HCT116 (cell line): Measurements from ENCODE around the gene DLG2. TPM values are rescaled to one million over a fixed set of nuclear protein-coding genes. Genes with fewer than 3 reads are reported as not detected.

Experiments used
- ATAC-seq: fragments of 200-7000 bp; cut with Tn5 transposase; 2 replicates; pipeline ENCODE4 v1.9.1; 2020; ENCODE audit warnings: mild to moderate bottlenecking, moderate library complexity
- BruUV-seq: library from RNA; stranded (reverse); fragments of 400-500 nt; replicated peaks from 2 replicates; lab custom pipeline; 2021; lab: Mats Ljungman, UMichigan
- CTCF ChIA-PET: fragments of 300-600 bp; sonication (Branson Sonifier 250); formaldehyde crosslinking; loops from one replicate; lab custom pipeline; 2021; ENCODE audit warnings: antibody characterized with exemption; lab: Charles Lee
- POLR2A ChIA-PET: fragments of 300-600, 350-600 bp; sonication (Branson Sonifier 250); formaldehyde crosslinking; loops from one replicate; lab custom pipeline; 2021; ENCODE audit warnings: antibody characterized with exemption; lab: Charles Lee
- RAD21 ChIA-PET, 2 experiments: fragments of 300-600 bp; sonication (Branson Sonifier 250); formaldehyde crosslinking; loops; one replicate each; lab custom pipeline; 2023; ENCODE audit warnings: low total read pairs in 2 of 2; ENCODE audit not compliant: uncharacterized antibody in 2 of 2, unreplicated experiment in 2 of 2, low non-redundant PET in 1 of 2; lab: Charles Lee
- DNase-seq: peaks from one replicate; pipeline ENCODE4 v3.0.0-alpha.2; 2010; ENCODE audit warnings: low read depth, low spot score
- H2AFZ ChIP-seq: fragments of 200-600 bp; shearing (Covaris generic), sonication (generic); 2 replicates; pipeline ENCODE4 v1.6.1; 2017; ENCODE audit warnings: low read depth, mixed run types, mixed read lengths, antibody characterized with exemption, low read length; ENCODE audit not compliant: poor library complexity, severe bottlenecking
- H3K27ac ChIP-seq: 2 replicates; pipeline ENCODE4 v1.5.1; 2012; ENCODE audit warnings: low read depth, low read length
- H3K27me3 ChIP-seq: fragments of 200-600 bp; sonication (generic); 2 replicates; pipeline ENCODE4 v1.6.1; 2016; ENCODE audit warnings: mixed run types, low read length, mixed read lengths; ENCODE audit not compliant: insufficient read depth
- H3K36me3 ChIP-seq, 2 experiments: fragments of 200-500 bp in 1 of 2; fragments of 200-600 bp in 1 of 2; sonication (Bioruptor generic) in 1 of 2; sonication (generic) in 1 of 2; 2 replicates each; pipeline versions ENCODE4 v1.5.1 to v1.6.1; 2014 to 2016; ENCODE audit warnings: low read length in 2 of 2, inconsistent platforms in 1 of 2, mixed read lengths in 1 of 2, mixed run types in 1 of 2; ENCODE audit not compliant: insufficient read depth in 2 of 2, control insufficient read depth in 1 of 2
- H3K4me1 ChIP-seq, 2 experiments: fragments of 200-600 bp in 1 of 2; sonication (generic) in 1 of 2; 2 replicates each; pipeline versions ENCODE4 v1.5.1 to v1.6.1; 2012 to 2017; ENCODE audit warnings: low read length in 2 of 2, inconsistent platforms in 1 of 2, mild to moderate bottlenecking in 1 of 2, mixed read lengths in 1 of 2, mixed run types in 1 of 2, moderate library complexity in 1 of 2; ENCODE audit not compliant: insufficient read depth in 2 of 2, control insufficient read depth in 1 of 2
- H3K4me2 ChIP-seq: fragments of 200-600 bp; sonication (generic); 2 replicates; pipeline ENCODE4 v1.6.1; 2017; ENCODE audit warnings: mixed run types, low read length, mixed read lengths
- H3K4me3 ChIP-seq, 2 experiments: fragments of 200-600 bp in 1 of 2; sonication (generic) in 1 of 2; replicated peaks in 1 of 2; 2 replicates each; pipeline ENCODE4 v1.5.1; 2011 to 2016; ENCODE audit warnings: low read length in 2 of 2, control low read depth in 1 of 2, low read depth in 1 of 2, mild to moderate bottlenecking in 1 of 2, mixed read lengths in 1 of 2, mixed run types in 1 of 2
- H3K79me2 ChIP-seq: fragments of 200-600 bp; sonication (generic); 2 replicates; pipeline ENCODE4 v1.6.1; 2017; ENCODE audit warnings: mild to moderate bottlenecking, mixed run types, low read length, moderate library complexity, mixed read lengths; ENCODE audit not compliant: insufficient read depth
- H3K9ac ChIP-seq: fragments of 200-600 bp; sonication (generic); 2 replicates; pipeline ENCODE4 v1.6.1; 2016; ENCODE audit warnings: low read length, mixed read lengths
- H3K9me2 ChIP-seq: fragments of 200-600 bp; sonication (generic), shearing (Covaris generic); 2 replicates; pipeline ENCODE4 v1.6.1; 2017; ENCODE audit warnings: mixed run types, mild to moderate bottlenecking, moderate library complexity; ENCODE audit not compliant: insufficient read depth
- H3K9me3 ChIP-seq, 2 experiments: fragments of 200-500 bp in 1 of 2; fragments of 200-600 bp in 1 of 2; sonication (Bioruptor generic) in 1 of 2; sonication (generic) in 1 of 2; 2 replicates each; pipeline ENCODE4 v1.6.1; 2014 to 2017; ENCODE audit warnings: low read length in 2 of 2, mixed read lengths in 2 of 2, inconsistent platforms in 1 of 2, low read depth in 1 of 2, mild to moderate bottlenecking in 1 of 2, mixed run types in 1 of 2, moderate library complexity in 1 of 2; ENCODE audit not compliant: control insufficient read depth in 1 of 2, insufficient read depth in 1 of 2
- H4K20me1 ChIP-seq: fragments of 200-600 bp; sonication (generic), shearing (Covaris generic); 2 replicates; pipeline ENCODE4 v1.6.1; 2017; ENCODE audit warnings: mixed run types, mild to moderate bottlenecking, moderate library complexity; ENCODE audit not compliant: insufficient read depth
- CEBPB ChIP-seq: IDR thresholded peaks from 2 replicates; pipeline ENCODE4 v1.6.1; 2012; ENCODE audit warnings: low read depth
- FOSL1 ChIP-seq: IDR thresholded peaks from 2 replicates; pipeline ENCODE4 v1.6.1; 2012; ENCODE audit warnings: low read depth
- POLR2AphosphoS5 ChIP-seq: IDR thresholded peaks from 2 replicates; pipeline ENCODE4 v1.6.1; 2011; ENCODE audit warnings: mild to moderate bottlenecking, low read depth, low read length, moderate library complexity
- RAD21 ChIP-seq: IDR thresholded peaks from 2 replicates; pipeline ENCODE4 v1.6.1; 2012; ENCODE audit warnings: low read depth, mild to moderate bottlenecking
- SRF ChIP-seq: IDR thresholded peaks from 2 replicates; pipeline ENCODE4 v1.6.1; 2012; ENCODE audit warnings: low read depth
- YY1 ChIP-seq: IDR thresholded peaks from 2 replicates; pipeline ENCODE4 v1.6.1; 2011; ENCODE audit warnings: low read length, low read depth, moderate library complexity, mild to moderate bottlenecking; ENCODE audit not compliant: insufficient replicate concordance; ENCODE audit errors: extremely low read depth
- ZFX ChIP-seq: fragments of 450-650 bp; IDR thresholded peaks from 2 replicates; pipeline ENCODE4 v1.6.1; 2017
- intact Hi-C: fragments of 100-400 bp; cut with micrococcal nuclease; formaldehyde crosslinking; loops from 2 replicates; pipeline ENCODE4 v1.10.0; 2022
- total RNA-seq: library from RNA; stranded (reverse); gene quantifications from one replicate; pipeline ENCODE4 v1.2.1, GENCODE V29; 2021; ENCODE audit not compliant: unreplicated experiment
- TF ChIP-seq, protein P1 (sequence below), 3 experiments: fragments of 200-600 bp in 1 of 3; sonication (generic) in 1 of 3; IDR thresholded peaks in 2 of 3; conservative IDR thresholded peaks in 1 of 3; 2 replicates each; pipeline ENCODE4 v1.5.1; 2012 to 2017; ENCODE audit warnings: low read depth in 2 of 3, low read length in 2 of 3, antibody characterized with exemption in 1 of 3, borderline replicate concordance in 1 of 3, control low read depth in 1 of 3, mild to moderate bottlenecking in 1 of 3, mixed read lengths in 1 of 3, mixed run types in 1 of 3, moderate library complexity in 1 of 3; ENCODE audit not compliant: insufficient read depth in 1 of 3
- TF ChIP-seq, protein P2 (sequence below): IDR thresholded peaks from 2 replicates; pipeline ENCODE4 v1.6.1; 2012; ENCODE audit warnings: low read depth

DLG2 gene
- total RNA-seq, 1 experiment from 2014 or later: 2.4 TPM

DNA sequence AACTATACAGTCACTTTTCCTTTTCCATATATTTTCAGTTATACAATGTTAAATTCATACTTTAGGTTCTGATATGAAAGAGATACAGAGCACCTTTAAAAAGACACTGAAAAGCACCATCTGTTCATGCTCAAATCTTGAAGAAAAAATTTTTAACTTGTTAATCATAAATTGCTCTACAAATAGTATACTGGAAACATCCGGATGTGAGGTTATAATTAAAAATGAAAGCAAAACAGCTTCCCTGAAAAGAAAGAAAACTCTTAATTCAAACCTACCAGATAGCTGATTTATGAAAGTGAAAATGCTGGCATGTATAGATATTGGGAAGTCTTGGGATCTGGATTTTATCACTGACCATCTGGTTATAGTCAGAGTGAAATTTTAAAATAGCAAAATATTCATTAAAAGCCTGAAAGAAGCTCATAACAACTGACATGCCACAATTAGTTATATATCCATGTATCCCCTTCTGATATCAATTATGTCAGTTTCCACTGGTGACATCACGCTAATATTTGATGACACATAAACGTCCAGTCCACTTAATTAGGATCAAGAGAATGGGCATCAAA, 740.0 kb downstream of the DLG2 start:
- Histone ChIP-seq H3K79me2 (no peaks in the 10 kb centered on the region), H3K27ac (no peak overlapping the region), H3K4me1 (no peaks in the 10 kb centered on the region), H4K20me1 (no peaks in the 10 kb centered on the region), H2AFZ (no peak overlapping the region), H3K4me3 (no peak overlapping the region), H3K9me3 (no peaks in the 10 kb centered on the region), H3K9me2 (no peaks in the 10 kb centered on the region), H3K4me2 (no peak overlapping the region), H3K9ac (no peak overlapping the region), H3K27me3 (no peaks in the 10 kb centered on the region), H3K36me3 (no peaks in the 10 kb centered on the region)
- ATAC-seq (no peak), DNase-seq (no peak)
- BruUV-seq: no TSS peak
- CTCF ChIA-PET: no interaction called here
- POLR2A ChIA-PET: no interaction called here
- RAD21 ChIA-PET: no interaction called here
- TF ChIP-seq, protein P1, sequence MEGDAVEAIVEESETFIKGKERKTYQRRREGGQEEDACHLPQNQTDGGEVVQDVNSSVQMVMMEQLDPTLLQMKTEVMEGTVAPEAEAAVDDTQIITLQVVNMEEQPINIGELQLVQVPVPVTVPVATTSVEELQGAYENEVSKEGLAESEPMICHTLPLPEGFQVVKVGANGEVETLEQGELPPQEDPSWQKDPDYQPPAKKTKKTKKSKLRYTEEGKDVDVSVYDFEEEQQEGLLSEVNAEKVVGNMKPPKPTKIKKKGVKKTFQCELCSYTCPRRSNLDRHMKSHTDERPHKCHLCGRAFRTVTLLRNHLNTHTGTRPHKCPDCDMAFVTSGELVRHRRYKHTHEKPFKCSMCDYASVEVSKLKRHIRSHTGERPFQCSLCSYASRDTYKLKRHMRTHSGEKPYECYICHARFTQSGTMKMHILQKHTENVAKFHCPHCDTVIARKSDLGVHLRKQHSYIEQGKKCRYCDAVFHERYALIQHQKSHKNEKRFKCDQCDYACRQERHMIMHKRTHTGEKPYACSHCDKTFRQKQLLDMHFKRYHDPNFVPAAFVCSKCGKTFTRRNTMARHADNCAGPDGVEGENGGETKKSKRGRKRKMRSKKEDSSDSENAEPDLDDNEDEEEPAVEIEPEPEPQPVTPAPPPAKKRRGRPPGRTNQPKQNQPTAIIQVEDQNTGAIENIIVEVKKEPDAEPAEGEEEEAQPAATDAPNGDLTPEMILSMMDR (IDR thresholded peaks at IDR 0.05 in 2 of 3, conservative IDR thresholded peaks at IDR 0.05 in 1 of 3; ENCODE audit: borderline replicate concordance in 1 of 3, insufficient read depth in 1 of 3, low read depth in 2 of 3, low read length in 2 of 3): no peak
- TF ChIP-seq RAD21 (no peak), ZFX (no peak), FOSL1 (no peak), YY1 (no peak), POLR2AphosphoS5 (no peak), SRF (no peak), CEBPB (no peak)
- TF ChIP-seq, protein P2, sequence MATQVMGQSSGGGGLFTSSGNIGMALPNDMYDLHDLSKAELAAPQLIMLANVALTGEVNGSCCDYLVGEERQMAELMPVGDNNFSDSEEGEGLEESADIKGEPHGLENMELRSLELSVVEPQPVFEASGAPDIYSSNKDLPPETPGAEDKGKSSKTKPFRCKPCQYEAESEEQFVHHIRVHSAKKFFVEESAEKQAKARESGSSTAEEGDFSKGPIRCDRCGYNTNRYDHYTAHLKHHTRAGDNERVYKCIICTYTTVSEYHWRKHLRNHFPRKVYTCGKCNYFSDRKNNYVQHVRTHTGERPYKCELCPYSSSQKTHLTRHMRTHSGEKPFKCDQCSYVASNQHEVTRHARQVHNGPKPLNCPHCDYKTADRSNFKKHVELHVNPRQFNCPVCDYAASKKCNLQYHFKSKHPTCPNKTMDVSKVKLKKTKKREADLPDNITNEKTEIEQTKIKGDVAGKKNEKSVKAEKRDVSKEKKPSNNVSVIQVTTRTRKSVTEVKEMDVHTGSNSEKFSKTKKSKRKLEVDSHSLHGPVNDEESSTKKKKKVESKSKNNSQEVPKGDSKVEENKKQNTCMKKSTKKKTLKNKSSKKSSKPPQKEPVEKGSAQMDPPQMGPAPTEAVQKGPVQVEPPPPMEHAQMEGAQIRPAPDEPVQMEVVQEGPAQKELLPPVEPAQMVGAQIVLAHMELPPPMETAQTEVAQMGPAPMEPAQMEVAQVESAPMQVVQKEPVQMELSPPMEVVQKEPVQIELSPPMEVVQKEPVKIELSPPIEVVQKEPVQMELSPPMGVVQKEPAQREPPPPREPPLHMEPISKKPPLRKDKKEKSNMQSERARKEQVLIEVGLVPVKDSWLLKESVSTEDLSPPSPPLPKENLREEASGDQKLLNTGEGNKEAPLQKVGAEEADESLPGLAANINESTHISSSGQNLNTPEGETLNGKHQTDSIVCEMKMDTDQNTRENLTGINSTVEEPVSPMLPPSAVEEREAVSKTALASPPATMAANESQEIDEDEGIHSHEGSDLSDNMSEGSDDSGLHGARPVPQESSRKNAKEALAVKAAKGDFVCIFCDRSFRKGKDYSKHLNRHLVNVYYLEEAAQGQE: no peak
- intact Hi-C loops: no loop called here
